Measurements from ENCODE around the gene CD58. TPM values are rescaled to one million over a fixed set of nuclear protein-coding genes. Genes with fewer than 3 reads are reported as not detected.
"Not testable (repeated sequence)": the region's sequence is repeated elsewhere in the genome, so short reads cannot be mapped to it uniquely, and the experiment has no call there.

Gene CD58
- polyA plus RNA-seq (2011; rRNA removed): 5.7 and 7.3 TPM in 2 replicates
- 1.2 and 2.8 TPM in 2 replicates for polyA minus RNA-seq (2011; rRNA and poly(A)+ RNA removed)

GRCh38 chr1:116570358-116571214, at the start of gene CD58:
TSS of gene CD58 (minus strand) at chr1:116571026. CDS start at chr1:116570972, 54 bp downstream.
- no peaks in the 10 kb centered on the region; the same call in 1 of the 2 replicates for H3K9me3 ChIP-seq (ENCODE audit: control insufficient read depth, insufficient read depth, low read length)
- H3K27ac ChIP-seq (ENCODE audit: low read depth, low read length): peak within 1 kb of the TSS; percentile 61
- DNase-seq (ENCODE audit: low read depth, low spot score): no peak
- H3K4me3 ChIP-seq (ENCODE audit: low read depth, low read length): peak within 1 kb of the TSS; percentile 71
- TF ChIP-seq CTCF (IDR thresholded peaks at IDR 0.05; ENCODE audit: low read depth, low read length): peak; percentile 48
- H3K27me3 ChIP-seq (ENCODE audit: control insufficient read depth, insufficient read depth, low read length): peaks cover 14% of the 10 kb centered on the region
- ChIA-PET POLR2A (interaction anchor here (0.6 kb wide), 2 partner anchors 25 to 576 kb away, joined by 3 to 4 read pairs; no protein-coding TSS in a partner anchor), CTCF (interaction anchor here (0.6 to 1.4 kb wide), 3 partner anchors 85 to 1424 kb away, joined by 3 to 9 read pairs (median 3); no protein-coding TSS in a partner anchor)

GRCh38 chr1:116620392-116620791, 49.6 kb upstream of the CD58 start:
- H3K4me3 ChIP-seq (ENCODE audit: low read depth, low read length); H3K9me3 ChIP-seq (ENCODE audit: control insufficient read depth, insufficient read depth, low read length); POLR2A ChIA-PET; DNase-seq (ENCODE audit: low read depth, low spot score); CTCF ChIA-PET; H3K27me3 ChIP-seq (ENCODE audit: control insufficient read depth, insufficient read depth, low read length); H3K27ac ChIP-seq (ENCODE audit: low read depth, low read length): not testable (repeated sequence)

- H3K9me3 ChIP-seq (ENCODE audit: control insufficient read depth, insufficient read depth, low read length); POLR2A ChIA-PET; DNase-seq (ENCODE audit: low read depth, low spot score): not testable (repeated sequence)
Measured at GRCh38 chr1:116619106-116619505, 48.3 kb upstream of the CD58 start.

GRCh38 chr1:116617808-116618207, 47.0 kb upstream of the CD58 start:
- H3K27ac ChIP-seq (ENCODE audit: low read depth, low read length); DNase-seq (ENCODE audit: low read depth, low spot score); H3K9me3 ChIP-seq (ENCODE audit: control insufficient read depth, insufficient read depth, low read length); POLR2A ChIA-PET; CTCF ChIA-PET; H3K27me3 ChIP-seq (ENCODE audit: control insufficient read depth, insufficient read depth, low read length); H3K4me3 ChIP-seq (ENCODE audit: low read depth, low read length): not testable (repeated sequence)

More at GRCh38 chr1:116619106-116619505, 48.3 kb upstream of the CD58 start:
- H3K4me3 ChIP-seq (ENCODE audit: low read depth, low read length); H3K27ac ChIP-seq (ENCODE audit: low read depth, low read length); H3K27me3 ChIP-seq (ENCODE audit: control insufficient read depth, insufficient read depth, low read length); CTCF ChIA-PET: not testable (repeated sequence)

- POLR2A ChIA-PET; H3K27me3 ChIP-seq (ENCODE audit: control insufficient read depth, insufficient read depth, low read length); CTCF ChIA-PET; H3K9me3 ChIP-seq (ENCODE audit: control insufficient read depth, insufficient read depth, low read length); H3K4me3 ChIP-seq (ENCODE audit: low read depth, low read length); DNase-seq (ENCODE audit: low read depth, low spot score); H3K27ac ChIP-seq (ENCODE audit: low read depth, low read length): not testable (repeated sequence)
Measured at GRCh38 chr1:116613825-116614224, 43.0 kb upstream of the CD58 start.

GRCh38 chr1:116609801-116610371, 39.1 kb upstream of the CD58 start:
- H3K4me3 ChIP-seq (ENCODE audit: low read depth, low read length); POLR2A ChIA-PET; H3K9me3 ChIP-seq (ENCODE audit: control insufficient read depth, insufficient read depth, low read length); H3K27me3 ChIP-seq (ENCODE audit: control insufficient read depth, insufficient read depth, low read length); H3K27ac ChIP-seq (ENCODE audit: low read depth, low read length); DNase-seq (ENCODE audit: low read depth, low spot score): not testable (repeated sequence)
- CTCF ChIA-PET: interaction anchor here (0.6 kb wide), 1 partner anchor 925 kb away, joined by 4 read pairs; no protein-coding TSS in a partner anchor

GRCh38 chr1:116608841-116609240, 38.0 kb upstream of the CD58 start:
- H3K9me3 ChIP-seq (ENCODE audit: control insufficient read depth, insufficient read depth, low read length); H3K27me3 ChIP-seq (ENCODE audit: control insufficient read depth, insufficient read depth, low read length); H3K27ac ChIP-seq (ENCODE audit: low read depth, low read length); DNase-seq (ENCODE audit: low read depth, low spot score); POLR2A ChIA-PET; CTCF ChIA-PET; H3K4me3 ChIP-seq (ENCODE audit: low read depth, low read length): not testable (repeated sequence)

- CTCF ChIA-PET; H3K27ac ChIP-seq (ENCODE audit: low read depth, low read length); H3K4me3 ChIP-seq (ENCODE audit: low read depth, low read length); POLR2A ChIA-PET; H3K9me3 ChIP-seq (ENCODE audit: control insufficient read depth, insufficient read depth, low read length); DNase-seq (ENCODE audit: low read depth, low spot score); H3K27me3 ChIP-seq (ENCODE audit: control insufficient read depth, insufficient read depth, low read length): not testable (repeated sequence)
Measured at GRCh38 chr1:116608151-116608550, 37.3 kb upstream of the CD58 start.

GRCh38 chr1:116607463-116607862, 36.6 kb upstream of the CD58 start:
- POLR2A ChIA-PET; H3K9me3 ChIP-seq (ENCODE audit: control insufficient read depth, insufficient read depth, low read length); H3K4me3 ChIP-seq (ENCODE audit: low read depth, low read length); H3K27ac ChIP-seq (ENCODE audit: low read depth, low read length); CTCF ChIA-PET; DNase-seq (ENCODE audit: low read depth, low spot score); H3K27me3 ChIP-seq (ENCODE audit: control insufficient read depth, insufficient read depth, low read length): not testable (repeated sequence)

GRCh38 chr1:116606067-116606466, 35.2 kb upstream of the CD58 start:
- H3K9me3 ChIP-seq (ENCODE audit: control insufficient read depth, insufficient read depth, low read length): not testable (repeated sequence)

More at GRCh38 chr1:116606067-116606466, 35.2 kb upstream of the CD58 start:
- H3K27ac ChIP-seq (ENCODE audit: low read depth, low read length); POLR2A ChIA-PET; H3K27me3 ChIP-seq (ENCODE audit: control insufficient read depth, insufficient read depth, low read length); DNase-seq (ENCODE audit: low read depth, low spot score); H3K4me3 ChIP-seq (ENCODE audit: low read depth, low read length); CTCF ChIA-PET: not testable (repeated sequence)
